ENCODE measurements around the gene NT5DC1. TPM values are rescaled to one million over a fixed set of nuclear protein-coding genes. Genes with fewer than 3 reads are reported as not detected.
A peak's percentile ranks its signal among the peaks of the same experiment; 100 is the strongest.

The NT5DC1 gene
- polyA plus RNA-seq, 1 of the 3 experiments (the other 2 are of a cell fraction): 20.3 TPM

- TF ChIP-seq, protein P1, sequence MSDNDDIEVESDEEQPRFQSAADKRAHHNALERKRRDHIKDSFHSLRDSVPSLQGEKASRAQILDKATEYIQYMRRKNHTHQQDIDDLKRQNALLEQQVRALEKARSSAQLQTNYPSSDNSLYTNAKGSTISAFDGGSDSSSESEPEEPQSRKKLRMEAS (IDR thresholded peaks at IDR 0.05; ENCODE audit: low read depth): no peak
- TF ChIP-seq, protein P2, sequence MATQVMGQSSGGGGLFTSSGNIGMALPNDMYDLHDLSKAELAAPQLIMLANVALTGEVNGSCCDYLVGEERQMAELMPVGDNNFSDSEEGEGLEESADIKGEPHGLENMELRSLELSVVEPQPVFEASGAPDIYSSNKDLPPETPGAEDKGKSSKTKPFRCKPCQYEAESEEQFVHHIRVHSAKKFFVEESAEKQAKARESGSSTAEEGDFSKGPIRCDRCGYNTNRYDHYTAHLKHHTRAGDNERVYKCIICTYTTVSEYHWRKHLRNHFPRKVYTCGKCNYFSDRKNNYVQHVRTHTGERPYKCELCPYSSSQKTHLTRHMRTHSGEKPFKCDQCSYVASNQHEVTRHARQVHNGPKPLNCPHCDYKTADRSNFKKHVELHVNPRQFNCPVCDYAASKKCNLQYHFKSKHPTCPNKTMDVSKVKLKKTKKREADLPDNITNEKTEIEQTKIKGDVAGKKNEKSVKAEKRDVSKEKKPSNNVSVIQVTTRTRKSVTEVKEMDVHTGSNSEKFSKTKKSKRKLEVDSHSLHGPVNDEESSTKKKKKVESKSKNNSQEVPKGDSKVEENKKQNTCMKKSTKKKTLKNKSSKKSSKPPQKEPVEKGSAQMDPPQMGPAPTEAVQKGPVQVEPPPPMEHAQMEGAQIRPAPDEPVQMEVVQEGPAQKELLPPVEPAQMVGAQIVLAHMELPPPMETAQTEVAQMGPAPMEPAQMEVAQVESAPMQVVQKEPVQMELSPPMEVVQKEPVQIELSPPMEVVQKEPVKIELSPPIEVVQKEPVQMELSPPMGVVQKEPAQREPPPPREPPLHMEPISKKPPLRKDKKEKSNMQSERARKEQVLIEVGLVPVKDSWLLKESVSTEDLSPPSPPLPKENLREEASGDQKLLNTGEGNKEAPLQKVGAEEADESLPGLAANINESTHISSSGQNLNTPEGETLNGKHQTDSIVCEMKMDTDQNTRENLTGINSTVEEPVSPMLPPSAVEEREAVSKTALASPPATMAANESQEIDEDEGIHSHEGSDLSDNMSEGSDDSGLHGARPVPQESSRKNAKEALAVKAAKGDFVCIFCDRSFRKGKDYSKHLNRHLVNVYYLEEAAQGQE (IDR thresholded peaks at IDR 0.05; ENCODE audit: low read depth, low read length): no peak
- no peak for TF ChIP-seq TAF1 (IDR thresholded peaks at IDR 0.05; ENCODE audit: borderline replicate concordance, low read depth, low read length)
- TF ChIP-seq RAD21 (IDR thresholded peaks at IDR 0.05; ENCODE audit: low read length): no peak
- TF ChIP-seq NRF1 (IDR thresholded peaks at IDR 0.05; ENCODE audit: low read depth, low read length): no peak
- TF ChIP-seq, protein P3, sequence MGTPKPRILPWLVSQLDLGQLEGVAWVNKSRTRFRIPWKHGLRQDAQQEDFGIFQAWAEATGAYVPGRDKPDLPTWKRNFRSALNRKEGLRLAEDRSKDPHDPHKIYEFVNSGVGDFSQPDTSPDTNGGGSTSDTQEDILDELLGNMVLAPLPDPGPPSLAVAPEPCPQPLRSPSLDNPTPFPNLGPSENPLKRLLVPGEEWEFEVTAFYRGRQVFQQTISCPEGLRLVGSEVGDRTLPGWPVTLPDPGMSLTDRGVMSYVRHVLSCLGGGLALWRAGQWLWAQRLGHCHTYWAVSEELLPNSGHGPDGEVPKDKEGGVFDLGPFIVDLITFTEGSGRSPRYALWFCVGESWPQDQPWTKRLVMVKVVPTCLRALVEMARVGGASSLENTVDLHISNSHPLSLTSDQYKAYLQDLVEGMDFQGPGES (IDR thresholded peaks at IDR 0.05; ENCODE audit: low read depth, low read length): no peak
- peak in 1 of 2 experiments; percentile 41; a peak in 1 of 4 replicates for TF ChIP-seq EP300 (IDR thresholded peaks at IDR 0.05; ENCODE audit: borderline replicate concordance in 1 of 2, low read depth in 1 of 2, low read length in 1 of 2)
- peak; percentile 28; the same call in 1 of the 2 replicates for TF ChIP-seq PBX3 (IDR thresholded peaks at IDR 0.05)
- no peak for TF ChIP-seq FOXJ3 (CRISPR knock-in tag; IDR thresholded peaks at IDR 0.05)
- no peak for TF ChIP-seq RFX5 (IDR thresholded peaks at IDR 0.05; ENCODE audit: low read length)
- TF ChIP-seq, protein P4, sequence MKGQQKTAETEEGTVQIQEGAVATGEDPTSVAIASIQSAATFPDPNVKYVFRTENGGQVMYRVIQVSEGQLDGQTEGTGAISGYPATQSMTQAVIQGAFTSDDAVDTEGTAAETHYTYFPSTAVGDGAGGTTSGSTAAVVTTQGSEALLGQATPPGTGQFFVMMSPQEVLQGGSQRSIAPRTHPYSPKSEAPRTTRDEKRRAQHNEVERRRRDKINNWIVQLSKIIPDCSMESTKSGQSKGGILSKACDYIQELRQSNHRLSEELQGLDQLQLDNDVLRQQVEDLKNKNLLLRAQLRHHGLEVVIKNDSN (IDR thresholded peaks at IDR 0.05; ENCODE audit: borderline replicate concordance, low read depth): no peak
These were observed 59.3 kb downstream of the NT5DC1 start (continued) for GRCh38 chr6:116159782-116160524.

- ChIA-PET CTCF (interaction anchor here (0.8 kb wide), 1 partner anchor 205 kb away, joined by 3 read pairs; the partner anchor contains the start of gene DSE), POLR2A (no interaction called here)
- H3K79me2 ChIP-seq (ENCODE audit: insufficient read depth): 0 out of 2 replicates have a peak, but pooled peaks cover 3% of the 10 kb centered on the region
- peaks cover 7% of the 10 kb centered on the region; the same call in 1 of the 2 replicates for H3K9me3 ChIP-seq
- no CpG with 5 or more reads among the region's 1 CpG for WGBS (ENCODE audit: low lambda C conversion rate)
- peaks cover 2 to 10% of the 10 kb centered on the region in 2 experiments for H3K36me3 ChIP-seq (replicated peaks in 1 of 2; ENCODE audit: control insufficient read depth in 1 of 2, insufficient read depth in 2 of 2, low read length in 1 of 2)
- H3K27me3 ChIP-seq (ENCODE audit: insufficient read depth): no peaks in the 10 kb centered on the region
- DNase-seq: no peak
- H4K20me1 ChIP-seq (ENCODE audit: insufficient read depth): no peaks in the 10 kb centered on the region
- H3K4me3 ChIP-seq (ENCODE audit: low read depth in 2 of 2, low read length in 1 of 2): no peak overlapping the region
- H3F3A ChIP-seq (replicated peaks; ENCODE audit: insufficient read depth): no peaks in the 10 kb centered on the region
- no peak overlapping the region for H3K9ac ChIP-seq
- no peak overlapping the region for H3K27ac ChIP-seq (ENCODE audit: low read depth in 2 of 2, low read length in 1 of 2)
- no peak overlapping the region for H2AFZ ChIP-seq (ENCODE audit: low read depth)
- no peak overlapping the region for H3K4me2 ChIP-seq
- no peaks in the 10 kb centered on the region for H3K4me1 ChIP-seq (ENCODE audit: control insufficient read depth in 1 of 2, insufficient read depth in 2 of 2, low read depth in 1 of 2, low read length in 1 of 2)
- H3K9me2 ChIP-seq: no peaks in the 10 kb centered on the region
- TF ChIP-seq GATA2 (CRISPR knock-in tag; IDR thresholded peaks at IDR 0.05) (no peak), FOXM1 (IDR thresholded peaks at IDR 0.05; ENCODE audit: low read depth) (no peak), EZH2phosphoT487 (IDR thresholded peaks at IDR 0.05; ENCODE audit: borderline replicate concordance, low read depth) (no peak), MEF2A (IDR thresholded peaks at IDR 0.05; ENCODE audit: borderline replicate concordance, low read depth) (no peak), EP300 (IDR thresholded peaks at IDR 0.05; ENCODE audit: borderline replicate concordance in 1 of 2, low read depth in 1 of 2, low read length in 1 of 2) (no peak), GABPA (IDR thresholded peaks at IDR 0.05; ENCODE audit: low read depth) (no peak), TAF1 (IDR thresholded peaks at IDR 0.05; ENCODE audit: borderline replicate concordance, low read depth, low read length) (no peak), CHD2 (IDR thresholded peaks at IDR 0.05; ENCODE audit: low read length, partially characterized antibody) (no peak), TEAD4 (IDR thresholded peaks at IDR 0.05; ENCODE audit: borderline replicate concordance, insufficient read depth) (no peak), JUND (IDR thresholded peaks at IDR 0.05) (no peak)
- TF ChIP-seq, protein P1 (IDR thresholded peaks at IDR 0.05; ENCODE audit: low read depth): no peak
- TF ChIP-seq, protein P3 (IDR thresholded peaks at IDR 0.05; ENCODE audit: low read depth, low read length): no peak
These were observed 64.9 kb downstream of the NT5DC1 start for GRCh38 chr6:116165596-116165995.
